ENCODE data around the gene OGT. TPM values are rescaled to one million over a fixed set of nuclear protein-coding genes. Genes with fewer than 3 reads are reported as not detected.
A peak's percentile ranks its signal among the peaks of the same experiment; 100 is the strongest.

The OGT gene
- total RNA-seq, 4 donors from 2014 or later = 72.2 to 139 (median 90.6) TPM

GRCh38 chrX:71619193-71619592, 86.3 kb downstream of the OGT start:
- no peak overlapping the region for H3K4me3 ChIP-seq (ENCODE audit: low read depth, poor library complexity, severe bottlenecking)
- intact Hi-C loops (cut with DNase I; ENCODE audit: low total_unique reads) = no loop called here
- DNase-seq (ENCODE audit: low spot score in 2 of 2) = no peak
- TF ChIP-seq CTCF (IDR thresholded peaks at IDR 0.05) (no peak), POLR2A (IDR thresholded peaks at IDR 0.05) (no peak)
- 71 to 87% methylated on average over 8 of the region's 8 CpGs for WGBS, 2 donors

- no peak overlapping the region for H3K4me3 ChIP-seq (ENCODE audit: low read depth, poor library complexity, severe bottlenecking)
- intact Hi-C loops (cut with DNase I; ENCODE audit: low total_unique reads) = no loop called here
- no peak for TF ChIP-seq POLR2A (IDR thresholded peaks at IDR 0.05)
- TF ChIP-seq CTCF (IDR thresholded peaks at IDR 0.05) = no peak
- no peak for DNase-seq (ENCODE audit: low spot score in 2 of 2)
- 84 to 91% methylated on average over 1 of the region's 1 CpG for WGBS, 2 donors
Observed at GRCh38 chrX:71619986-71620385, 87.1 kb downstream of the OGT start.

- intact Hi-C loops (cut with DNase I; ENCODE audit: low total_unique reads) = no loop called here
- TF ChIP-seq POLR2A (IDR thresholded peaks at IDR 0.05) (no peak), CTCF (IDR thresholded peaks at IDR 0.05) (no peak)
- no peak overlapping the region for H3K4me3 ChIP-seq (ENCODE audit: low read depth, poor library complexity, severe bottlenecking)
- no peak for DNase-seq (ENCODE audit: low spot score in 2 of 2)
- 24 to 61% methylated on average over 3 to 6 of the region's 6 CpGs for whole genome bisulfite sequencing, 2 donors
Observed at GRCh38 chrX:71621603-71622002, 88.7 kb downstream of the OGT start.

- intact Hi-C loops (cut with DNase I; ENCODE audit: low total_unique reads) = no loop called here
- WGBS, 2 donors = 76 to 88% methylated on average over 9 of the region's 9 CpGs
- TF ChIP-seq POLR2A (IDR thresholded peaks at IDR 0.05) = no peak
- TF ChIP-seq CTCF (IDR thresholded peaks at IDR 0.05) = no peak
Observed at GRCh38 chrX:71622032-71622575, 89.2 kb downstream of the OGT start.

GRCh38 chrX:71622576-71623450, 89.9 kb downstream of the OGT start:
- TF ChIP-seq POLR2A (IDR thresholded peaks at IDR 0.05) = no peak
- no peak for TF ChIP-seq CTCF (IDR thresholded peaks at IDR 0.05)

More at GRCh38 chrX:71622032-71622575, 89.2 kb downstream of the OGT start:
- no peak overlapping the region for H3K4me3 ChIP-seq (ENCODE audit: low read depth, poor library complexity, severe bottlenecking)
- DNase-seq (ENCODE audit: low spot score in 2 of 2) = no peak

More at GRCh38 chrX:71622576-71623450, 89.9 kb downstream of the OGT start:
- no peak overlapping the region for H3K4me3 ChIP-seq (ENCODE audit: low read depth, poor library complexity, severe bottlenecking)
- intact Hi-C loops (cut with DNase I; ENCODE audit: low total_unique reads) = no loop called here
- DNase-seq (ENCODE audit: low spot score in 2 of 2) = peak; percentile 39 to 90
- whole genome bisulfite sequencing, 2 donors = 21 to 40% methylated on average over 4 to 13 of the region's 13 CpGs
